PC-3 (cell line): ENCODE results near the gene TP53I11. TPM values are rescaled to one million over a fixed set of nuclear protein-coding genes. Genes with fewer than 3 reads are reported as not detected.

Source experiments
- ATAC-seq: fragments of 200-7000 bp; cut with Tn5 transposase; 2 replicates; pipeline ENCODE4 v1.9.1; 2020; ENCODE audit warnings: mild to moderate bottlenecking, moderate library complexity
- BruUV-seq: library from RNA; stranded (reverse); fragments of 400-500 nt; replicated peaks from 2 replicates; lab custom pipeline; 2021; lab: Mats Ljungman, UMichigan
- CTCF ChIA-PET: fragments of 300-600 bp; sonication (Branson Sonifier 250); formaldehyde crosslinking; loops from one replicate; lab custom pipeline; 2022; ENCODE audit warnings: antibody characterized with exemption; lab: Charles Lee
- POLR2A ChIA-PET: fragments of 300-600 bp; sonication (Branson Sonifier 250); formaldehyde crosslinking; loops from one replicate; lab custom pipeline; 2022; ENCODE audit warnings: antibody characterized with exemption; ENCODE audit not compliant: unreplicated experiment; lab: Charles Lee
- DNase-seq: peaks from one replicate; pipeline ENCODE4 v3.0.0-alpha.2; 2015
- H2AFZ ChIP-seq: fragments of 300-600 bp; sonication (generic); 2 replicates; pipeline ENCODE4 v1.6.0; 2016; ENCODE audit warnings: antibody characterized with exemption, low read length
- H3F3A ChIP-seq: fragments of 300-600 bp; sonication (generic); one replicate; pipeline ENCODE4 v1.6.0; 2017; ENCODE audit warnings: antibody characterized with exemption, low read length, control low read depth, mild to moderate bottlenecking; ENCODE audit not compliant: unreplicated experiment
- H3K27ac ChIP-seq: fragments of 300-600 bp; sonication (generic); 2 replicates; pipeline ENCODE4 v1.5.1; 2016; ENCODE audit warnings: mild to moderate bottlenecking, low read length
- H3K27me3 ChIP-seq: fragments of 300-600 bp; sonication (generic); 2 replicates; pipeline ENCODE4 v1.6.1; 2016; ENCODE audit warnings: low read length, mixed read lengths
- H3K36me3 ChIP-seq: fragments of 300-600 bp; sonication (generic); 2 replicates; pipeline ENCODE4 v1.6.1; 2016; ENCODE audit warnings: low read depth, mixed run types, low read length, mixed read lengths
- H3K4me1 ChIP-seq: fragments of 300-600 bp; sonication (generic); 2 replicates; pipeline ENCODE4 v1.5.1; 2016; ENCODE audit warnings: low read length; ENCODE audit not compliant: insufficient read depth
- H3K4me2 ChIP-seq: fragments of 300-600 bp; sonication (generic); 2 replicates; pipeline ENCODE4 v1.6.0; 2016; ENCODE audit warnings: low read length
- H3K4me3 ChIP-seq: fragments of 300-600 bp; sonication (generic); 2 replicates; pipeline ENCODE4 v1.5.1; 2016; ENCODE audit warnings: mild to moderate bottlenecking, low read length, mixed read lengths
- H3K79me2 ChIP-seq: fragments of 300-600 bp; sonication (generic); 2 replicates; pipeline ENCODE4 v1.6.1; 2017; ENCODE audit warnings: low read length, mixed read lengths
- H3K9ac ChIP-seq: fragments of 300-600 bp; sonication (generic); 2 replicates; pipeline ENCODE4 v1.6.0; 2016; ENCODE audit warnings: mild to moderate bottlenecking, low read length
- H3K9me2 ChIP-seq: fragments of 300-600 bp; sonication (generic); replicated peaks from 2 replicates; pipeline ENCODE4 v1.6.1; 2016; ENCODE audit warnings: mixed run types, low read length, mixed read lengths
- H3K9me3 ChIP-seq: fragments of 300-600 bp; sonication (generic); 2 replicates; pipeline ENCODE4 v1.6.1; 2016; ENCODE audit warnings: low read length, mixed read lengths
- H4K20me1 ChIP-seq: fragments of 300-600 bp; sonication (generic); 2 replicates; pipeline ENCODE4 v1.6.1; 2016; ENCODE audit warnings: low read length, mixed read lengths
- CTCF ChIP-seq: fragments of 300-600 bp; sonication (generic); conservative IDR thresholded peaks from 2 replicates; pipeline ENCODE4 v1.5.1; 2017; ENCODE audit warnings: antibody characterized with exemption, low read depth, mild to moderate bottlenecking, low read length
- EZH2 ChIP-seq: fragments of 300-600 bp; sonication (generic); IDR thresholded peaks from one replicate; pipeline ENCODE4 v1.6.1; 2017; ENCODE audit warnings: antibody characterized with exemption, mild to moderate bottlenecking, low read length; ENCODE audit not compliant: unreplicated experiment
- EZH2phosphoT487 ChIP-seq: fragments of 300-600 bp; sonication (generic); IDR thresholded peaks from 2 replicates; pipeline ENCODE4 v1.6.1; 2018; ENCODE audit warnings: mild to moderate bottlenecking, antibody characterized with exemption, low read length, borderline replicate concordance
- intact Hi-C: fragments of 100-400 bp; cut with micrococcal nuclease; formaldehyde crosslinking; loops from 2 replicates; pipeline ENCODE4 v1.9.0; 2023
- total RNA-seq: library from RNA; depleted of rRNA; stranded (reverse); fragments of >200 nt; gene quantifications from 2 replicates; pipeline ENCODE4 v1.2.3, GENCODE V29; 2014

TP53I11 gene
- total RNA-seq, 1 experiment from 2014 or later = 30.8 TPM

GRCh38 chr11:44916801-44917385 is 33.8 kb downstream of the TP53I11 start:
- Histone ChIP-seq H3F3A (no peaks in the 10 kb centered on the region), H3K4me1 (no peaks in the 10 kb centered on the region), H3K79me2 (no peaks in the 10 kb centered on the region), H3K9me2 (no peaks in the 10 kb centered on the region), H3K4me3 (no peak overlapping the region), H2AFZ (no peak overlapping the region), H3K27me3 (peaks cover 15% of the 10 kb centered on the region; the same call in 1 of the 2 replicates), H3K4me2 (no peak overlapping the region), H3K27ac (no peak overlapping the region), H3K9me3 (no peaks in the 10 kb centered on the region), H3K36me3 (no peaks in the 10 kb centered on the region), H4K20me1 (no peaks in the 10 kb centered on the region), H3K9ac (no peak overlapping the region)
- no peak for DNase-seq
- CTCF ChIA-PET = no interaction called here
- no peak for TF ChIP-seq CTCF
- TF ChIP-seq EZH2 = no peak
- no peak for TF ChIP-seq EZH2phosphoT487
- POLR2A ChIA-PET = no interaction called here
- no peak; the same call in 1 of the 2 replicates for ATAC-seq
- BruUV-seq = no TSS peak
- intact Hi-C loops = no loop called here

GRCh38 chr11:44916331-44916730 is 34.4 kb downstream of the TP53I11 start:
- H3K9ac ChIP-seq = no peak overlapping the region
- H3K4me3 ChIP-seq = no peak overlapping the region
- no peaks in the 10 kb centered on the region for H3K79me2 ChIP-seq
- no peak overlapping the region for H2AFZ ChIP-seq
- no peaks in the 10 kb centered on the region for H3K9me2 ChIP-seq
- POLR2A ChIA-PET = no interaction called here
- DNase-seq = no peak
- ATAC-seq = no peak
- TF ChIP-seq EZH2 (no peak), CTCF (no peak), EZH2phosphoT487 (no peak)
- H3K27ac ChIP-seq = no peak overlapping the region
- no peaks in the 10 kb centered on the region for H3K36me3 ChIP-seq
- peaks cover 15% of the 10 kb centered on the region; the same call in 1 of the 2 replicates for H3K27me3 ChIP-seq
- no TSS peak for BruUV-seq
- H3F3A ChIP-seq = no peaks in the 10 kb centered on the region
- H3K9me3 ChIP-seq = no peaks in the 10 kb centered on the region
- H4K20me1 ChIP-seq = no peaks in the 10 kb centered on the region
- CTCF ChIA-PET = no interaction called here
- H3K4me1 ChIP-seq = no peaks in the 10 kb centered on the region
- no peak overlapping the region for H3K4me2 ChIP-seq
- intact Hi-C loops = no loop called here

GRCh38 chr11:44915621-44916020 is 35.1 kb downstream of the TP53I11 start:
- no peak for TF ChIP-seq EZH2phosphoT487
- no peak for TF ChIP-seq EZH2
- no peak for TF ChIP-seq CTCF
- Histone ChIP-seq H3K4me3 (no peak overlapping the region), H3F3A (no peaks in the 10 kb centered on the region), H3K36me3 (no peaks in the 10 kb centered on the region), H3K9me3 (no peaks in the 10 kb centered on the region), H4K20me1 (no peaks in the 10 kb centered on the region), H2AFZ (no peak overlapping the region), H3K27me3 (0 out of 2 replicates have a peak, but pooled peaks cover 15% of the 10 kb centered on the region), H3K27ac (no peak overlapping the region), H3K9me2 (no peaks in the 10 kb centered on the region), H3K4me2 (no peak overlapping the region), H3K9ac (no peak overlapping the region), H3K4me1 (no peaks in the 10 kb centered on the region), H3K79me2 (no peaks in the 10 kb centered on the region)
- DNase-seq = no peak
- no peak for ATAC-seq
- BruUV-seq = no TSS peak
- intact Hi-C loops = no loop called here
- ChIA-PET POLR2A (no interaction called here), CTCF (no interaction called here)
